Central memory CD8-positive, alpha-beta T cell (primary cell): ENCODE results near the gene HIVEP2.

Experiments
- ATAC-seq: fragments of 150-1000 bp; cut with Tn5 transposase; replicated peaks from 2 replicates; pipeline ENCODE4 v1.10.0; 2022; ENCODE audit warnings: mild to moderate bottlenecking, moderate FRiP score, moderate number of reproducible peaks; ENCODE audit not compliant: poor library complexity, severe bottlenecking; ENCODE audit errors: extremely low read depth
- DNase-seq, 2 donors: peaks; one replicate each; pipeline ENCODE4 v3.0.0; 2021; ENCODE audit warnings: low spot score in 2 of 2
- H3K27ac Mint-ChIP-seq: one replicate; pipeline ENCODE4 v1.8.0; 2022; ENCODE audit warnings: low read depth, mild to moderate bottlenecking, moderate library complexity, mixed read lengths
- H3K27me3 Mint-ChIP-seq: one replicate; pipeline ENCODE4 v1.8.0; 2022; ENCODE audit warnings: mixed read lengths
- H3K36me3 Mint-ChIP-seq: one replicate; pipeline ENCODE4 v1.8.0; 2022; ENCODE audit warnings: mild to moderate bottlenecking, moderate library complexity, mixed read lengths; ENCODE audit not compliant: insufficient read depth
- H3K4me1 Mint-ChIP-seq: one replicate; pipeline ENCODE4 v1.8.0; 2022; ENCODE audit warnings: mixed read lengths
- H3K4me3 Mint-ChIP-seq: one replicate; pipeline ENCODE4 v1.8.0; 2022; ENCODE audit warnings: mild to moderate bottlenecking, moderate library complexity, mixed read lengths
- H3K9me3 Mint-ChIP-seq: one replicate; pipeline ENCODE4 v1.8.0; 2022; ENCODE audit warnings: mixed read lengths

The HIVEP2 gene

GRCh38 chr6:142833054-142833453 is 111.9 kb downstream of the HIVEP2 start:
- DNase-seq: no peak
- no peak for ATAC-seq
- no peaks in the 10 kb centered on the region for H3K9me3 Mint-ChIP-seq
- H3K36me3 Mint-ChIP-seq: peaks cover 15% of the 10 kb centered on the region
- H3K27me3 Mint-ChIP-seq: no peaks in the 10 kb centered on the region
- peak overlapping the region; percentile 40 for H3K27ac Mint-ChIP-seq
- no peak overlapping the region for H3K4me3 Mint-ChIP-seq
- peaks cover 68% of the 10 kb centered on the region for H3K4me1 Mint-ChIP-seq

- no peak for DNase-seq
- H3K4me1 Mint-ChIP-seq: peaks cover 67% of the 10 kb centered on the region
- no peaks in the 10 kb centered on the region for H3K27me3 Mint-ChIP-seq
- peaks cover 14% of the 10 kb centered on the region for H3K36me3 Mint-ChIP-seq
- no peak for ATAC-seq
- no peak overlapping the region for H3K27ac Mint-ChIP-seq
- H3K9me3 Mint-ChIP-seq: no peaks in the 10 kb centered on the region
- H3K4me3 Mint-ChIP-seq: no peak overlapping the region
Measured at GRCh38 chr6:142830807-142831206, 114.2 kb downstream of the HIVEP2 start.

GRCh38 chr6:142830116-142830710 is 114.8 kb downstream of the HIVEP2 start:
- Mint-ChIP-seq H3K36me3 (peaks cover 11% of the 10 kb centered on the region), H3K27me3 (no peaks in the 10 kb centered on the region), H3K27ac (no peak overlapping the region), H3K9me3 (no peaks in the 10 kb centered on the region), H3K4me3 (no peak overlapping the region), H3K4me1 (peaks cover 61% of the 10 kb centered on the region)
- ATAC-seq (no peak), DNase-seq (no peak)

GRCh38 chr6:142829556-142829955 is 115.4 kb downstream of the HIVEP2 start:
- ATAC-seq: no peak
- Mint-ChIP-seq H3K9me3 (no peaks in the 10 kb centered on the region), H3K36me3 (peaks cover 13% of the 10 kb centered on the region), H3K4me3 (no peak overlapping the region), H3K27ac (peak overlapping the region; percentile 60), H3K4me1 (peaks cover 57% of the 10 kb centered on the region), H3K27me3 (no peaks in the 10 kb centered on the region)
- DNase-seq: no peak

GRCh38 chr6:142827991-142828390 is 117.0 kb downstream of the HIVEP2 start:
- no peak for DNase-seq
- no peaks in the 10 kb centered on the region for H3K9me3 Mint-ChIP-seq
- H3K36me3 Mint-ChIP-seq: peaks cover 11% of the 10 kb centered on the region
- H3K4me3 Mint-ChIP-seq: no peak overlapping the region
- no peak for ATAC-seq
- H3K27me3 Mint-ChIP-seq: no peaks in the 10 kb centered on the region
- H3K27ac Mint-ChIP-seq: peak overlapping the region; percentile 60
- H3K4me1 Mint-ChIP-seq: peaks cover 51% of the 10 kb centered on the region

- Mint-ChIP-seq H3K27ac (no peak overlapping the region), H3K36me3 (peaks cover 9% of the 10 kb centered on the region), H3K4me1 (peaks cover 56% of the 10 kb centered on the region), H3K4me3 (no peak overlapping the region), H3K9me3 (no peaks in the 10 kb centered on the region), H3K27me3 (no peaks in the 10 kb centered on the region)
- ATAC-seq (no peak), DNase-seq (no peak)
Measured at GRCh38 chr6:142827369-142827768, 117.6 kb downstream of the HIVEP2 start.

- Mint-ChIP-seq H3K27me3 (no peaks in the 10 kb centered on the region), H3K4me1 (peaks cover 64% of the 10 kb centered on the region), H3K9me3 (no peaks in the 10 kb centered on the region), H3K4me3 (no peak overlapping the region), H3K27ac (no peak overlapping the region), H3K36me3 (peaks cover 7% of the 10 kb centered on the region)
- ATAC-seq (no peak), DNase-seq (no peak)
Measured at GRCh38 chr6:142825760-142826159, 119.2 kb downstream of the HIVEP2 start.

GRCh38 chr6:142824426-142824825 is 120.5 kb downstream of the HIVEP2 start:
- H3K27ac Mint-ChIP-seq: no peak overlapping the region
- peaks cover 16% of the 10 kb centered on the region for H3K36me3 Mint-ChIP-seq
- H3K9me3 Mint-ChIP-seq: no peaks in the 10 kb centered on the region
- no peak for DNase-seq
- ATAC-seq: no peak
- H3K4me1 Mint-ChIP-seq: peaks cover 63% of the 10 kb centered on the region
- H3K27me3 Mint-ChIP-seq: no peaks in the 10 kb centered on the region
- no peak overlapping the region for H3K4me3 Mint-ChIP-seq

- H3K4me1 Mint-ChIP-seq: peaks cover 53% of the 10 kb centered on the region
- peak overlapping the region; percentile 79 for H3K27ac Mint-ChIP-seq
- no peak for DNase-seq
- no peaks in the 10 kb centered on the region for H3K27me3 Mint-ChIP-seq
- H3K9me3 Mint-ChIP-seq: no peaks in the 10 kb centered on the region
- peaks cover 15% of the 10 kb centered on the region for H3K36me3 Mint-ChIP-seq
- no peak for ATAC-seq
- peak overlapping the region; percentile 41 for H3K4me3 Mint-ChIP-seq
Measured at GRCh38 chr6:142823256-142823902, 121.6 kb downstream of the HIVEP2 start.

GRCh38 chr6:142822842-142823241 is 122.1 kb downstream of the HIVEP2 start:
- ATAC-seq (no peak), DNase-seq (no peak)
- Mint-ChIP-seq H3K36me3 (peaks cover 15% of the 10 kb centered on the region), H3K27ac (peak overlapping the region; percentile 79), H3K27me3 (no peaks in the 10 kb centered on the region), H3K4me1 (peaks cover 48% of the 10 kb centered on the region), H3K9me3 (no peaks in the 10 kb centered on the region), H3K4me3 (peak overlapping the region; percentile 41)

- DNase-seq (no peak), ATAC-seq (peak; percentile 30)
- Mint-ChIP-seq H3K4me1 (peaks cover 47% of the 10 kb centered on the region), H3K9me3 (no peaks in the 10 kb centered on the region), H3K4me3 (peak overlapping the region; percentile 41), H3K27ac (peak overlapping the region; percentile 79), H3K36me3 (peaks cover 18% of the 10 kb centered on the region), H3K27me3 (no peaks in the 10 kb centered on the region)
Measured at GRCh38 chr6:142822383-142822782, 122.6 kb downstream of the HIVEP2 start.

- ATAC-seq (no peak), DNase-seq (no peak)
- Mint-ChIP-seq H3K27me3 (no peaks in the 10 kb centered on the region), H3K27ac (peak overlapping the region; percentile 57), H3K4me1 (peaks cover 46% of the 10 kb centered on the region), H3K9me3 (no peaks in the 10 kb centered on the region), H3K36me3 (peaks cover 19% of the 10 kb centered on the region), H3K4me3 (no peak overlapping the region)
Measured at GRCh38 chr6:142821860-142822259, 123.1 kb downstream of the HIVEP2 start.

- peaks cover 19% of the 10 kb centered on the region for H3K36me3 Mint-ChIP-seq
- no peaks in the 10 kb centered on the region for H3K9me3 Mint-ChIP-seq
- H3K27me3 Mint-ChIP-seq: no peaks in the 10 kb centered on the region
- H3K4me1 Mint-ChIP-seq: peaks cover 51% of the 10 kb centered on the region
- ATAC-seq (no peak), DNase-seq (no peak)
- peak overlapping the region; percentile 98 for H3K27ac Mint-ChIP-seq
- no peak overlapping the region for H3K4me3 Mint-ChIP-seq
Measured at GRCh38 chr6:142821164-142821716, 123.7 kb downstream of the HIVEP2 start.
